ENCODE data around the gene LRRC61.

LRRC61 gene

GRCh38 chr7:150361402-150361801, 38.2 kb downstream of the LRRC61 start:
- H3K27ac ChIP-seq = no peak overlapping the region
- TF ChIP-seq, protein P1, sequence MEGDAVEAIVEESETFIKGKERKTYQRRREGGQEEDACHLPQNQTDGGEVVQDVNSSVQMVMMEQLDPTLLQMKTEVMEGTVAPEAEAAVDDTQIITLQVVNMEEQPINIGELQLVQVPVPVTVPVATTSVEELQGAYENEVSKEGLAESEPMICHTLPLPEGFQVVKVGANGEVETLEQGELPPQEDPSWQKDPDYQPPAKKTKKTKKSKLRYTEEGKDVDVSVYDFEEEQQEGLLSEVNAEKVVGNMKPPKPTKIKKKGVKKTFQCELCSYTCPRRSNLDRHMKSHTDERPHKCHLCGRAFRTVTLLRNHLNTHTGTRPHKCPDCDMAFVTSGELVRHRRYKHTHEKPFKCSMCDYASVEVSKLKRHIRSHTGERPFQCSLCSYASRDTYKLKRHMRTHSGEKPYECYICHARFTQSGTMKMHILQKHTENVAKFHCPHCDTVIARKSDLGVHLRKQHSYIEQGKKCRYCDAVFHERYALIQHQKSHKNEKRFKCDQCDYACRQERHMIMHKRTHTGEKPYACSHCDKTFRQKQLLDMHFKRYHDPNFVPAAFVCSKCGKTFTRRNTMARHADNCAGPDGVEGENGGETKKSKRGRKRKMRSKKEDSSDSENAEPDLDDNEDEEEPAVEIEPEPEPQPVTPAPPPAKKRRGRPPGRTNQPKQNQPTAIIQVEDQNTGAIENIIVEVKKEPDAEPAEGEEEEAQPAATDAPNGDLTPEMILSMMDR (conservative IDR thresholded peaks at IDR 0.05; ENCODE audit: low read depth, low read length) = no peak
- H3K79me2 ChIP-seq (ENCODE audit: insufficient read depth, low read depth) = no peaks in the 10 kb centered on the region
- H3K4me2 ChIP-seq = no peak overlapping the region
- H3K36me3 ChIP-seq (ENCODE audit: insufficient read depth) = no peaks in the 10 kb centered on the region
- H2AFZ ChIP-seq (ENCODE audit: low read depth) = no peak overlapping the region
- H3K9ac ChIP-seq = no peak overlapping the region
- H3K4me1 ChIP-seq (ENCODE audit: low read depth, poor library complexity, severe bottlenecking) = peaks cover 59% of the 10 kb centered on the region
- H3K4me3 ChIP-seq (IDR thresholded peaks at IDR 0.05; ENCODE audit: insufficient read depth, low read depth, low read length) = no peak overlapping the region
- H4K20me1 ChIP-seq (ENCODE audit: insufficient read depth) = no peaks in the 10 kb centered on the region
- no peaks in the 10 kb centered on the region for H3K27me3 ChIP-seq (ENCODE audit: insufficient read depth, low read depth)

GRCh38 chr7:150361807-150362621, 38.9 kb downstream of the LRRC61 start:
- Histone ChIP-seq H3K4me3 (IDR thresholded peaks at IDR 0.05; ENCODE audit: insufficient read depth, low read depth, low read length) (no peak overlapping the region), H3K4me2 (no peak overlapping the region), H2AFZ (ENCODE audit: low read depth) (no peak overlapping the region), H3K27me3 (ENCODE audit: insufficient read depth, low read depth) (no peaks in the 10 kb centered on the region), H3K4me1 (ENCODE audit: low read depth, poor library complexity, severe bottlenecking) (peaks cover 59% of the 10 kb centered on the region), H3K27ac (no peak overlapping the region), H3K9ac (no peak overlapping the region), H3K36me3 (ENCODE audit: insufficient read depth) (no peaks in the 10 kb centered on the region), H4K20me1 (ENCODE audit: insufficient read depth) (no peaks in the 10 kb centered on the region), H3K79me2 (ENCODE audit: insufficient read depth, low read depth) (no peaks in the 10 kb centered on the region)
- TF ChIP-seq, protein P1 (conservative IDR thresholded peaks at IDR 0.05; ENCODE audit: low read depth, low read length) = no peak

DNA sequence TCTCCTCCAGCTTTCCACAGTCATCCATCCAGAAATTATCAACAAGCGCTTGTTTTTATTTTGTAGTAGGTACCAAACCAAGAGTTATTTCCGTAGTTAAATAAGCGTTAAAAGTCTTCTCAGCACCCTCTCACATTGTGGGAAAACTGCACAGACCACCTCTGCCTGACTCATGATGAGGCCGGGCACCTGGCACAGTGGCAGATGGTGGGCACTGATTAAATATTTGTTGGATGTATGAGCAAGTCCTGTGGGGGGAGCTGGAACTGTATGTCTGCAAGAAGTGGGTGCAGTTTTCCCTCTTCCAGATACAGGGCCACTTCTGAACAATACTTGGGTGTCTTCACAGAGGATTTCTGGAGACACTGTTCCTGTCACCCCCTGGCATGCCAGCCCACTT, 40.2 kb downstream of the LRRC61 start:
- Histone ChIP-seq H3K9ac (no peak overlapping the region), H3K36me3 (ENCODE audit: insufficient read depth) (no peaks in the 10 kb centered on the region), H3K79me2 (ENCODE audit: insufficient read depth, low read depth) (no peaks in the 10 kb centered on the region), H4K20me1 (ENCODE audit: insufficient read depth) (no peaks in the 10 kb centered on the region), H3K4me2 (no peak overlapping the region), H2AFZ (ENCODE audit: low read depth) (no peak overlapping the region), H3K4me1 (ENCODE audit: low read depth, poor library complexity, severe bottlenecking) (peaks cover 54% of the 10 kb centered on the region), H3K27ac (no peak overlapping the region), H3K27me3 (ENCODE audit: insufficient read depth, low read depth) (no peaks in the 10 kb centered on the region), H3K4me3 (IDR thresholded peaks at IDR 0.05; ENCODE audit: insufficient read depth, low read depth, low read length) (no peak overlapping the region)
- TF ChIP-seq, protein P1 (conservative IDR thresholded peaks at IDR 0.05; ENCODE audit: low read depth, low read length) = no peak

- H2AFZ ChIP-seq (ENCODE audit: low read depth) = no peak overlapping the region
- H3K79me2 ChIP-seq (ENCODE audit: insufficient read depth, low read depth) = peaks cover 4% of the 10 kb centered on the region
- no peak overlapping the region for H3K27ac ChIP-seq
- no peaks in the 10 kb centered on the region for H3K36me3 ChIP-seq (ENCODE audit: insufficient read depth)
- no peak overlapping the region for H3K9ac ChIP-seq
- H3K4me3 ChIP-seq (IDR thresholded peaks at IDR 0.05; ENCODE audit: insufficient read depth, low read depth, low read length) = no peak overlapping the region
- H3K4me2 ChIP-seq = no peak overlapping the region
- H3K4me1 ChIP-seq (ENCODE audit: low read depth, poor library complexity, severe bottlenecking) = peaks cover 49% of the 10 kb centered on the region
- no peaks in the 10 kb centered on the region for H4K20me1 ChIP-seq (ENCODE audit: insufficient read depth)
- TF ChIP-seq, protein P1 (conservative IDR thresholded peaks at IDR 0.05; ENCODE audit: low read depth, low read length) = no peak
- no peaks in the 10 kb centered on the region for H3K27me3 ChIP-seq (ENCODE audit: insufficient read depth, low read depth)
These were observed 40.7 kb downstream of the LRRC61 start for GRCh38 chr7:150363872-150364271.

Data from KMS-11 (cell line).